Activated CD4-positive, alpha-beta T cell treated with anti-CD3 and anti-CD28 coated beads, Interleukin-2, amount 10 ng/mL, durations not matched to agents 7 days and 5 days (primary cell): Measurements from ENCODE around the gene TBPL1. TPM values are rescaled to one million over a fixed set of nuclear protein-coding genes. Genes with fewer than 3 reads are reported as not detected.

Source experiments
- CTCF ChIA-PET: fragments of 350-600 bp; sonication (Branson Sonifier 250); formaldehyde crosslinking; loops from one replicate; lab custom pipeline; 2021; ENCODE audit warnings: antibody characterized with exemption; lab: Charles Lee
- POLR2A ChIA-PET: fragments of 350-600 bp; sonication (Branson Sonifier 250); formaldehyde crosslinking; loops from one replicate; lab custom pipeline; 2021; ENCODE audit warnings: antibody characterized with exemption; lab: Charles Lee
- DNase-seq: peaks from one replicate; pipeline ENCODE4 v3.0.0-alpha.2; 2020
- H3K27ac Mint-ChIP-seq: one replicate; pipeline ENCODE4 v1.8.0; 2021; ENCODE audit warnings: mild to moderate bottlenecking, moderate library complexity, mixed read lengths
- H3K27me3 Mint-ChIP-seq: one replicate; pipeline ENCODE4 v1.8.0; 2021; ENCODE audit warnings: mixed read lengths
- H3K36me3 Mint-ChIP-seq: one replicate; pipeline ENCODE4 v1.8.0; 2021; ENCODE audit warnings: low read depth, mixed read lengths
- H3K4me1 Mint-ChIP-seq: one replicate; pipeline ENCODE4 v1.8.0; 2021; ENCODE audit warnings: mixed read lengths
- H3K4me3 Mint-ChIP-seq: one replicate; pipeline ENCODE4 v1.8.0; 2021; ENCODE audit warnings: mild to moderate bottlenecking, moderate library complexity, mixed read lengths
- H3K9me3 Mint-ChIP-seq: one replicate; pipeline ENCODE4 v1.8.0; 2021; ENCODE audit warnings: mixed read lengths
- total RNA-seq, 2 experiments: library from RNA; stranded (reverse); gene quantifications; one replicate each; pipeline ENCODE4 v1.2.3, GENCODE V29; 2021

TBPL1 gene
- total RNA-seq, 2 experiments from 2014 or later, result 26.0 to 34.9 TPM

DNA sequence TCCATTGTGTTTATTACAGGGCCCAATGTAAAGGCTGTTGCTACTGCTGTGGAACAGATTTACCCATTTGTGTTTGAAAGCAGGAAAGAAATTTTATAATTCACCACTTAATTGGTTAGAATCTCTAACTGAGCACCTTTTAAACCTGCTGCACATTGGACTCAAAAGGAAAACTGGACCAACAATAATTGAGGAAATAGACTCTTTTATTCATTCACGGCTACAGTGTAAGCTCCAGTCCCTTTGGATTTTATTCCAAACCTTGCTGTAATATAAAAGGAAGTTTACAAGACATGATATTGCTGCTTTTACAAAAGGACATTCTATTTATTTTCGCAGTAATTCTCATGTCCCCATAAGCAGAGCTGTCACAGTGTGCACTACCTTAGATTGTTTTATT lies 33.9 kb downstream of the TBPL1 start:
- Mint-ChIP-seq H3K27ac (no peak overlapping the region), H3K4me1 (peaks cover 43% of the 10 kb centered on the region), H3K36me3 (peaks cover 43% of the 10 kb centered on the region), H3K27me3 (no peaks in the 10 kb centered on the region), H3K4me3 (no peak overlapping the region), H3K9me3 (peaks cover 2% of the 10 kb centered on the region)
- ChIA-PET POLR2A (no interaction called here), CTCF (interaction anchor here (0.8 kb wide), 1 partner anchor 16 kb away, joined by 3 read pairs; no protein-coding TSS in a partner anchor)
- no peak for DNase-seq

DNA sequence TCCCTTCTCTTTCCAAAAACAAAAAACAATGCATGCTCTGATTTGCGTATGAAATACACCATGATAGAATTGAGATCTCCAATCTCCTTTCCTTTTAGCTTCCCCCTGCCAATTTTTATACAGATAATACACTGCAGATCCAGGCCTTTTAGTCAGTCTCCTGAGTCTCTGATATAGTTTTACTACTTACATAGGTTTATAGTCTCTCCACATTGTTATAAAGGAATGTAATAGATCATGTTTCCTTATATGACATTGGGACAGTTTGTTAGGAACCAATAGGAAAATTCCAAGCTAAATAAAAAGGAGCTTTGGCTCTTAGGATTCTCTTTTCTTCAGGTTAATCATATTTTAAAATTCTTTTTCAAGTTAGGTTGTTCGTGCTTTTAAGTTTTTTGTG lies 36.5 kb downstream of the TBPL1 start:
- no peak for DNase-seq
- H3K27me3 Mint-ChIP-seq, result no peaks in the 10 kb centered on the region
- no peak overlapping the region for H3K27ac Mint-ChIP-seq
- H3K9me3 Mint-ChIP-seq, result peaks cover 2% of the 10 kb centered on the region
- H3K4me1 Mint-ChIP-seq, result peaks cover 21% of the 10 kb centered on the region
- peaks cover 26% of the 10 kb centered on the region for H3K36me3 Mint-ChIP-seq
- no peak overlapping the region for H3K4me3 Mint-ChIP-seq
- ChIA-PET POLR2A (no interaction called here), CTCF (no interaction called here)

DNA sequence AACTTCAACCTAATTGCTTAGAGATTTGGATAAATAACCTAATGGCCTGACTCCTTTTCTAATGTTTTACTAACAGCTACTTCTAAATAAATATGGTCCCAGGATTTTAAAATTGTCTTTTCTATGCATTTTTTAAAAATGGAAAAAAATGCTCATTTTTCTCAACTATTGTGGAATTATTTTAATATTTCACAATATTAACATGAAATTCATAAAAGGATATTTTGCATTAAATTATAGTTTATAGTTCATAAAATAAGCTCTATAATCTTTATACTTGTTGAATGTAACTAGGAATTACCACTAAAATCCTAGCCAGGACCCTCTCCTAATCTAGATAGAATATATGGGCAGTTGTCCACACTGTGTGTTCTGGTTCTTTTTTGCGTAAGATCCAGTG lies 37.3 kb downstream of the TBPL1 start:
- peaks cover 16% of the 10 kb centered on the region for H3K4me1 Mint-ChIP-seq
- ChIA-PET CTCF (interaction anchor here (0.6 kb wide), 1 partner anchor 63 kb away, joined by 3 read pairs; no protein-coding TSS in a partner anchor), POLR2A (no interaction called here)
- peaks cover 20% of the 10 kb centered on the region for H3K36me3 Mint-ChIP-seq
- DNase-seq, result no peak
- H3K27ac Mint-ChIP-seq, result no peak overlapping the region
- H3K27me3 Mint-ChIP-seq, result no peaks in the 10 kb centered on the region
- no peak overlapping the region for H3K4me3 Mint-ChIP-seq
- peaks cover 2% of the 10 kb centered on the region for H3K9me3 Mint-ChIP-seq

DNA sequence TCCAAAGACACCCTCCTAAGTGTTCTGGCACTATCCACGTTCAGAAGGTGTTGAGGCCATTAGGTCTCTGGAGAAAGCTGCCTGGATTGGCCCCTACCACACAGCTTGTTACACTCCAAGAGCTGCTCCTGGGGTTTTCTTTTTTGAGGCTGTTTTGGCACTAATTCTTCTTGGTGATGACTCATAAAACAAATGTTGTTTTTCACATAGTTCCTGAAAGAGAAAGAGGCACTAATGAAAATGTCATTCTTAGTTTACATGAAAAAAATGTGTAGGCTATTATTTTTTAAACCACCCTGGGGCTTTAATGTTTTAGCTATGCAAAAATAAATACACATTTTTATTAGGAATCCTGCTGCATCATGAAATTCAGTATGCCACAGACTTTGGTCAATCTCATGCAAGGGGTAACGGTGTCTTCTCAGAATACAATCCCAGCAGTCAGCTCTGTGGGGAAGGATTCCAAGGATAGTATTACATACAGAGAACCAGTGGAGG lies 38.1 kb downstream of the TBPL1 start:
- ChIA-PET CTCF (no interaction called here), POLR2A (no interaction called here)
- H3K36me3 Mint-ChIP-seq, result peaks cover 12% of the 10 kb centered on the region
- no peak overlapping the region for H3K27ac Mint-ChIP-seq
- H3K9me3 Mint-ChIP-seq, result no peaks in the 10 kb centered on the region
- H3K4me3 Mint-ChIP-seq, result no peak overlapping the region
- H3K27me3 Mint-ChIP-seq, result no peaks in the 10 kb centered on the region
- no peak for DNase-seq
- H3K4me1 Mint-ChIP-seq, result peaks cover 8% of the 10 kb centered on the region

DNA sequence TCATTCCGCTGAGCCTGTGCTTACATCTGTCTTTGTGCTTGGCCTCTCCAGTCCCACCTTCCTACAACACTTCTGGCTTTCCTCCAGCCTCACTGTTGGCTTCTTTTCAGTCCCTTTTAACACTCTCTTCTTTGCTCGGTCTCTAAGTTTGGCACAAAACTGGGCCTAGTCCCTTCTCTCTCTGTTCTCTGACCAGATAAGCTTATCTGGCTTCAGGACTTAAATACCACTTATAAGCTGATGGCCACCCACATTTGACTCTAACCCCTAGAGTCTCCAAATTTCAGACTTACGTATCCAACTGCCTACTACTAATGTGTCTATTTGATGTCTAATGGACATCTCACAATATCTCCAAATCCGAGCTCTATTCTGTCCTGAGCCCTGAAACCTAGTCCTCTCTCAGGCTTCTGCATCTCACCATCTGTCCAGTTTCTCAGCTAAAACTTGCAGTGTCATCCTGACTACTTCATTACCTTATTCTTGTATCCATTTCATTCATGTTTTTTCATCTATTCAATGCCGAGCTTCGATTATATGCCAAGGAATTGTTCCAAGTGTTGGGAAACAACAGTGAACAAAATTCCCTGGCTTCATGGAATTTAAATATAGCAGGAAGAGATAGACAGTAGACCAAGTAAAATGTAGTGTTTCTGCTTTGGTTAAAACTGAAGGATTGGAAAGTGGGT lies 40.1 kb downstream of the TBPL1 start:
- H3K27ac Mint-ChIP-seq, result no peak overlapping the region
- H3K36me3 Mint-ChIP-seq, result no peaks in the 10 kb centered on the region
- POLR2A ChIA-PET, result no interaction called here
- no peak overlapping the region for H3K4me3 Mint-ChIP-seq
- no peaks in the 10 kb centered on the region for H3K27me3 Mint-ChIP-seq
- CTCF ChIA-PET, result interaction anchor here (1.2 kb wide), 2 partner anchors 10 to 32 kb away, joined by 3 read pairs; no protein-coding TSS in a partner anchor
- H3K9me3 Mint-ChIP-seq, result no peaks in the 10 kb centered on the region
- no peak for DNase-seq
- H3K4me1 Mint-ChIP-seq, result no peaks in the 10 kb centered on the region

DNA sequence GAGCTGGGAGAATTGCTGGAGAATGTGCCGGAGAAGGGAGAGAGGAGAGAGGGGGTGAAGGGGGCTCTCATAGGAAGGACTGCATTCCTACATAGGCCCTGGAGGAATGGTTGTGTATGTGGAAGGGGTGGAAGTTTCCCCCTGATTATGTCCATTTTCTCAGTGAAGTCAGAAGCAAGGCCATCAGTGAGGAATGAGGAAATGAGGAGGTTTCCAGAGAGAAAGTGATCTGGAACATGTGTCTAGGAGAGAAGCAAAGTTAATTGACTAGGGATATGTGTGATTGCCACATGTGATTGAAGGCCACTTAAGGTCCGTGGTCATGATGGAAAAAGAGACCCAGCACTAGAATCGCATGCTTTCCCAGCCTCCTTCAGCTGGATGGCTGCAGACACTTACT lies 42.3 kb downstream of the TBPL1 start:
- no peak for DNase-seq
- no peaks in the 10 kb centered on the region for H3K27me3 Mint-ChIP-seq
- no peaks in the 10 kb centered on the region for H3K4me1 Mint-ChIP-seq
- POLR2A ChIA-PET, result no interaction called here
- CTCF ChIA-PET, result no interaction called here
- no peaks in the 10 kb centered on the region for H3K9me3 Mint-ChIP-seq
- H3K27ac Mint-ChIP-seq, result no peak overlapping the region
- H3K36me3 Mint-ChIP-seq, result no peaks in the 10 kb centered on the region
- no peak overlapping the region for H3K4me3 Mint-ChIP-seq

DNA sequence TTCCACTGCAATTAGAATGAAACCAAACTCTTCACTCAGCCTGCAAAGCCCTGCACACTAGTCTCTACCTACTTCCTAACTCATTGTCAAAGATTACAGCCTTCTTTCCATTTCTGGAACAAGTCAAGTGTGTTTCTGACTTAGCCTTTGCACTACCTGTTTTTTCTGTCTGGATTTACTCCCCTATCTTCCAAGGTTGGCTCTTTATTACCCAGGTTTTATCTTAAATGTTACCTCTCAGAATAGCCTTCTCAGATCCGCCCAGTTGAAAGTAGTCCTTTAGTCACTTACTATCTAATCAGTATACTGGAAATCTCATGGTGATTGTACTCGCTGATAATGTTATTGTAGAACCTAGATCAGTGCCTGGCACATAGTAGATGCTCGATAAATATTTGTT lies 42.7 kb downstream of the TBPL1 start:
- ChIA-PET CTCF (interaction anchor here (1.2 kb wide), 1 partner anchor 14 kb away, joined by 4 read pairs; no protein-coding TSS in a partner anchor), POLR2A (no interaction called here)
- H3K27me3 Mint-ChIP-seq, result peaks cover 4% of the 10 kb centered on the region
- no peak for DNase-seq
- H3K36me3 Mint-ChIP-seq, result no peaks in the 10 kb centered on the region
- H3K4me3 Mint-ChIP-seq, result no peak overlapping the region
- H3K4me1 Mint-ChIP-seq, result no peaks in the 10 kb centered on the region
- no peaks in the 10 kb centered on the region for H3K9me3 Mint-ChIP-seq
- H3K27ac Mint-ChIP-seq, result no peak overlapping the region

DNA sequence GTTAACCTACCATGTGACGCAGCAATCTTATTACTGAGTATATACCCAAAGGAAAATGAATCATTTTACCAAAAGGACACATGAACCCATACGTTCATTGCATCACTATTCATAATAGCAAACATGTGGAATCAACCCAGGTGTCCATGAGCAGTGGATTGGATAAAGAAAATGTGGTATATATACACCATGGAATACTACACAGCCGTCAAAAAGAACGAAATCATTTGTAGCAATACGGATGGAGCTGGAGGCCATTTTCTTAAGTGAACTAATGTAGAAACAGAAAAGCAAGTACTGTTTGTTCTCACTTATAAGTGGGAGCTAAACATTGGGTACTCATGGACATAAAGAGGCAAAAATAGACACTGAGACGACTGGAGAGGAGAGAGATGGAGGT lies 44.2 kb downstream of the TBPL1 start:
- POLR2A ChIA-PET, result no interaction called here
- H3K4me1 Mint-ChIP-seq, result no peaks in the 10 kb centered on the region
- no peak overlapping the region for H3K27ac Mint-ChIP-seq
- no peaks in the 10 kb centered on the region for H3K36me3 Mint-ChIP-seq
- DNase-seq, result no peak
- H3K9me3 Mint-ChIP-seq, result no peaks in the 10 kb centered on the region
- H3K4me3 Mint-ChIP-seq, result no peak overlapping the region
- CTCF ChIA-PET, result interaction anchor here (1.0 to 1.3 kb wide), 2 partner anchors 15 to 26 kb away, joined by 3 read pairs; no protein-coding TSS in a partner anchor
- H3K27me3 Mint-ChIP-seq, result peaks cover 9% of the 10 kb centered on the region

DNA sequence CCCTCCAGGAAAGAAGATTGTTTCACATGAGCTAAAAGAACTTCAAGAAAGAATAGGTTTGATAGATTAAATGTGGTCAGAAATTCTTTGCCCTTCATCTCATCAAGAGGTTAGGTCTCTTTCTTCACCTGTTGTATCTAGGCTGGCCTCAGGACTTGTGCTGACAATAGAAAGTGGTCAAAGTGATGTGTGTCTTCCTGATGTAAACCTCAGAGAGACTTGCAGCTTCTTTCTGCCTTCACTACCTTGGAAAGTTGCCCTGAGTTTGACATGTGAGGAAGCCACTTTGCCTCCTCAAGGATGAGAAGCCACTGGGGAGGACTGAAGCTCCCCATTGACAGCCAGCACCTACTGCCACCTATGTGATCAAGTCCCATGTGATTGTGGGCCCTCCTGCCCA lies 46.3 kb downstream of the TBPL1 start:
- ChIA-PET CTCF (interaction anchor here (1.0 kb wide), 1 partner anchor 41 kb away, joined by 3 read pairs; no protein-coding TSS in a partner anchor), POLR2A (no interaction called here)
- Mint-ChIP-seq H3K4me1 (no peaks in the 10 kb centered on the region), H3K36me3 (no peaks in the 10 kb centered on the region), H3K27me3 (peaks cover 21% of the 10 kb centered on the region), H3K27ac (no peak overlapping the region), H3K4me3 (no peak overlapping the region), H3K9me3 (no peaks in the 10 kb centered on the region)
- DNase-seq, result no peak

DNA sequence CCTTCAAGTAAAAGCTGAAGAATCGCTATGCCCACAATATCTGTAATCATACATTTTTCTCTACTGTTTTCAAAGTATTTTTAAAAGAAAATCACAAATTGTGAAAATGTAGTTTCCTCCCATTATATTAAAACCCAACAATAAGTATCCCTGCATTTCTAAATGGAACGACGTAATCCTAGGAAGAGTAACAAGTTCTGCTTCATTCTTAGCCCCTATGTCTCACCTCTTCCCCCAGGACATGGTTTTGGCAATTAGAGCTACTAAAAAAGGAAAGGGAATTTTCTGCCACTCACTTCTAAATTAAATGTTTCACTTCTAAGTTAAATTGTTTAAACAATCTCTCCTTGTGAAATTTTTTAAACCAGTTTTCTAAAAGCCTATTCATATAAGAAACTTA lies 47.4 kb downstream of the TBPL1 start:
- Mint-ChIP-seq H3K4me3 (no peak overlapping the region), H3K27me3 (peaks cover 21% of the 10 kb centered on the region), H3K9me3 (no peaks in the 10 kb centered on the region), H3K36me3 (no peaks in the 10 kb centered on the region), H3K27ac (no peak overlapping the region), H3K4me1 (no peaks in the 10 kb centered on the region)
- ChIA-PET CTCF (interaction anchor here (0.9 kb wide), 2 partner anchors 23 to 57 kb away, joined by 3 read pairs; no protein-coding TSS in a partner anchor), POLR2A (no interaction called here)
- no peak for DNase-seq

DNA sequence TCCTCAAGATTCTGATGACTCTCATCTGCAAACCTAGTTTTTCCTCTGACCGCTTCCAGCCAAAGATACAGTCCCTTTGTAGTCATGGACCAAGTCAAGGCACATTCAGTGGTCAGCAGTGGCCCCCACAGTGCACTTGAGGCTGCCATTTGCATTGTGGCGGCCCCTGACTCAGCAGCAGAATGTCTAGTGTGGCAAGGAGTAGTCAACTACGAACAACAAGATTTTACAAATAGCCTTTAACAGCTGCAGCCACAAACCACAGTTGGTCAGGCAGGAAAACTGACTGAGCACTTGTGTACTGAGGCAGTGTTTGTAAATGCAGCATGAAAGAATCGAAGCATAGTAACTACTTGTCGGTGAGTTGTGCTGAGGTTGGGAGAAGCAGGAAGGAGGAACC lies 49.8 kb downstream of the TBPL1 start:
- ChIA-PET POLR2A (no interaction called here), CTCF (interaction anchor here (0.9 to 1.4 kb wide), 3 partner anchors 10 to 47 kb away, joined by 3 read pairs; no protein-coding TSS in a partner anchor)
- H3K27ac Mint-ChIP-seq, result no peak overlapping the region
- H3K4me3 Mint-ChIP-seq, result no peak overlapping the region
- no peaks in the 10 kb centered on the region for H3K36me3 Mint-ChIP-seq
- DNase-seq, result no peak
- no peaks in the 10 kb centered on the region for H3K9me3 Mint-ChIP-seq
- H3K27me3 Mint-ChIP-seq, result peaks cover 23% of the 10 kb centered on the region
- H3K4me1 Mint-ChIP-seq, result no peaks in the 10 kb centered on the region

DNA sequence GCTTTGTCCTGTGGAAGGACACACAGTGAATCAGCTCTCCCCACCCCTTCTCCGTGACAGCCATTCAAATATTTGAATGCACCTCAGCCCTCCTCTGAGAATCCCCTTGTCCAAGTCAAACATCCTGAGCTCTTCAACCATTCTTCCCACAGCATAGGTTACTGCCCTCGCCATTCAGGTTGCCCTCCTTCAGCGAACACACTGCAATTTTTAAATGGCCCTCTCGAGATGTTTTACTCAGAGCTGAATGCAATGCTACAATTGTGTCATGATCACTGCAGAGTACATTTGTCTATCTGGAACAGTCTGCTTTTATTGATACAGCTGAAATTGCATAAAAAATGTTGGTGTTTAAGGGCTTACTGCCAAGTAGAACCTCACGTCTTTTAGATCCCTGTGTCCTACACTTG lies 50.5 kb downstream of the TBPL1 start:
- peaks cover 23% of the 10 kb centered on the region for H3K27me3 Mint-ChIP-seq
- DNase-seq, result no peak
- no peak overlapping the region for H3K4me3 Mint-ChIP-seq
- no peaks in the 10 kb centered on the region for H3K9me3 Mint-ChIP-seq
- no peaks in the 10 kb centered on the region for H3K36me3 Mint-ChIP-seq
- H3K27ac Mint-ChIP-seq, result no peak overlapping the region
- ChIA-PET CTCF (interaction anchor here (1.1 to 1.4 kb wide), 4 partner anchors 11 to 80 kb away, joined by 3 read pairs; no protein-coding TSS in a partner anchor), POLR2A (no interaction called here)
- no peaks in the 10 kb centered on the region for H3K4me1 Mint-ChIP-seq

DNA sequence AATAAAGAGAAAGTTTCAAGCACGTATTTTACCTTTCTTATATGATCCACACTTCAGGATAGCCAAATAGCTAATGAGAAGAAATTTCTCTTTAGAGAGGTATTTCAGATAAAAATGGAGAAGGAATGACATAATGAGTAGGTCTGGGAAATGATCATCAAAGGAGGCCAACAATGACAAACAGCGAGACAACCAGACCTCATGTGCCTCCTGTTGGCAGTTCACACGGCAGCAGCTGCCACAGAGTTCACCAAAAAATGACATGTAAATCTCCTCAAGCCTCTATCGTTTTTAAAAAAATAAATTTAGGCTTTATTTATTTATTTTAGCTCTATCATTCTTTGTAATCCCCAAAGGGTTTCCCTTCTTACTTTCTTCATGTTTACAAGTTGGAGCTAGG lies 51.7 kb downstream of the TBPL1 start:
- ChIA-PET POLR2A (no interaction called here), CTCF (no interaction called here)
- DNase-seq, result no peak
- peaks cover 4% of the 10 kb centered on the region for H3K9me3 Mint-ChIP-seq
- H3K4me3 Mint-ChIP-seq, result no peak overlapping the region
- no peak overlapping the region for H3K27ac Mint-ChIP-seq
- H3K4me1 Mint-ChIP-seq, result no peaks in the 10 kb centered on the region
- peaks cover 23% of the 10 kb centered on the region for H3K27me3 Mint-ChIP-seq
- no peaks in the 10 kb centered on the region for H3K36me3 Mint-ChIP-seq
